ENCODE data around the gene SAMD4A.

Gene SAMD4A

GRCh38 chr14:54760866-54761575 is 194.1 kb downstream of the SAMD4A start:
- Histone ChIP-seq H3K4me3 (ENCODE audit: low read depth, low read length, poor library complexity, severe bottlenecking) (no peak overlapping the region), H3K4me2 (ENCODE audit: low read length) (no peak overlapping the region), H4K20me1 (ENCODE audit: insufficient read depth, low read length) (no peaks in the 10 kb centered on the region), H3K9me2 (ENCODE audit: low read depth, low read length) (no peaks in the 10 kb centered on the region), H3K4me1 (ENCODE audit: insufficient read depth, low read length, severe bottlenecking) (no peaks in the 10 kb centered on the region), H3K79me2 (ENCODE audit: insufficient read depth, low read length) (no peaks in the 10 kb centered on the region), H3F3A (ENCODE audit: insufficient read depth, low read length) (no peaks in the 10 kb centered on the region), H3K9me3 (ENCODE audit: low read length) (no peaks in the 10 kb centered on the region), H3K9ac (ENCODE audit: low read length) (no peak overlapping the region), H3K36me3 (ENCODE audit: insufficient read depth, low read length) (no peaks in the 10 kb centered on the region), H3K27ac (ENCODE audit: low read depth, low read length, poor library complexity, severe bottlenecking) (no peak overlapping the region), H2AFZ (ENCODE audit: low read length) (no peak overlapping the region), H3K27me3 (ENCODE audit: insufficient read depth, low read length) (peaks cover 2% of the 10 kb centered on the region; the same call in 1 of the 2 replicates)
- TF ChIP-seq EZH2 (IDR thresholded peaks at IDR 0.05; ENCODE audit: borderline replicate concordance, low read length), result no peak
- no peak for TF ChIP-seq CTCF (IDR thresholded peaks at IDR 0.05; ENCODE audit: low read length)

GRCh38 chr14:54761835-54762234 is 194.9 kb downstream of the SAMD4A start:
- Histone ChIP-seq H4K20me1 (ENCODE audit: insufficient read depth, low read length) (no peaks in the 10 kb centered on the region), H3K27me3 (ENCODE audit: insufficient read depth, low read length) (peaks cover 5% of the 10 kb centered on the region; the same call in 1 of the 2 replicates), H3K4me3 (ENCODE audit: low read depth, low read length, poor library complexity, severe bottlenecking) (no peak overlapping the region), H3K9ac (ENCODE audit: low read length) (no peak overlapping the region), H3K27ac (ENCODE audit: low read depth, low read length, poor library complexity, severe bottlenecking) (no peak overlapping the region), H2AFZ (ENCODE audit: low read length) (no peak overlapping the region), H3F3A (ENCODE audit: insufficient read depth, low read length) (no peaks in the 10 kb centered on the region), H3K4me1 (ENCODE audit: insufficient read depth, low read length, severe bottlenecking) (no peaks in the 10 kb centered on the region), H3K9me2 (ENCODE audit: low read depth, low read length) (no peaks in the 10 kb centered on the region), H3K9me3 (ENCODE audit: low read length) (no peaks in the 10 kb centered on the region), H3K36me3 (ENCODE audit: insufficient read depth, low read length) (no peaks in the 10 kb centered on the region), H3K79me2 (ENCODE audit: insufficient read depth, low read length) (no peaks in the 10 kb centered on the region), H3K4me2 (ENCODE audit: low read length) (no peak overlapping the region)
- TF ChIP-seq CTCF (IDR thresholded peaks at IDR 0.05; ENCODE audit: low read length), result no peak
- TF ChIP-seq EZH2 (IDR thresholded peaks at IDR 0.05; ENCODE audit: borderline replicate concordance, low read length), result no peak

GRCh38 chr14:54762296-54762695 is 195.4 kb downstream of the SAMD4A start:
- Histone ChIP-seq H3K9ac (ENCODE audit: low read length) (no peak overlapping the region), H3K79me2 (ENCODE audit: insufficient read depth, low read length) (no peaks in the 10 kb centered on the region), H3K4me1 (ENCODE audit: insufficient read depth, low read length, severe bottlenecking) (no peaks in the 10 kb centered on the region), H3K27ac (ENCODE audit: low read depth, low read length, poor library complexity, severe bottlenecking) (no peak overlapping the region), H4K20me1 (ENCODE audit: insufficient read depth, low read length) (no peaks in the 10 kb centered on the region), H2AFZ (ENCODE audit: low read length) (no peak overlapping the region), H3K4me2 (ENCODE audit: low read length) (no peak overlapping the region), H3K9me3 (ENCODE audit: low read length) (no peaks in the 10 kb centered on the region), H3K36me3 (ENCODE audit: insufficient read depth, low read length) (no peaks in the 10 kb centered on the region), H3F3A (ENCODE audit: insufficient read depth, low read length) (no peaks in the 10 kb centered on the region), H3K4me3 (ENCODE audit: low read depth, low read length, poor library complexity, severe bottlenecking) (no peak overlapping the region), H3K27me3 (ENCODE audit: insufficient read depth, low read length) (peaks cover 5% of the 10 kb centered on the region; the same call in 1 of the 2 replicates), H3K9me2 (ENCODE audit: low read depth, low read length) (no peaks in the 10 kb centered on the region)
- TF ChIP-seq CTCF (IDR thresholded peaks at IDR 0.05; ENCODE audit: low read length) (no peak), EZH2 (IDR thresholded peaks at IDR 0.05; ENCODE audit: borderline replicate concordance, low read length) (no peak)

Data from OCI-LY1 (cell line).